ENCODE measurements around the gene ZFYVE1.
"Not testable (repeated sequence)": the region's sequence is repeated elsewhere in the genome, so short reads cannot be mapped to it uniquely, and the experiment has no call there.

ZFYVE1 gene

GRCh38 chr14:72970824-72971434 lies 56.0 kb downstream of the ZFYVE1 start:
- no peak overlapping the region for H3K27ac ChIP-seq
- no peak overlapping the region for H3K9ac ChIP-seq (ENCODE audit: insufficient read length)
- no peak overlapping the region for H3K4me3 ChIP-seq
- no peak for TF ChIP-seq FOXP2 (optimal IDR thresholded peaks at IDR 0.05; ENCODE audit: control extremely low read depth, extremely low read length, insufficient read depth)
- no peak for TF ChIP-seq EZH2 (IDR thresholded peaks at IDR 0.05)
- no peak for TF ChIP-seq POLR2AphosphoS5 (IDR thresholded peaks at IDR 0.05; ENCODE audit: borderline replicate concordance, low read depth, low read length)
- H3K9me3 ChIP-seq (ENCODE audit: low read depth, low read length): no peaks in the 10 kb centered on the region
- no peak for DNase-seq (ENCODE audit: low read depth, low spot score)
- H3K36me3 ChIP-seq (ENCODE audit: insufficient read depth, low read length): no peaks in the 10 kb centered on the region; the same call in 1 of the 2 replicates

GRCh38 chr14:72970058-72970630 lies 56.8 kb downstream of the ZFYVE1 start:
- H3K27ac ChIP-seq: no peak overlapping the region
- TF ChIP-seq FOXP2 (optimal IDR thresholded peaks at IDR 0.05; ENCODE audit: control extremely low read depth, extremely low read length, insufficient read depth): no peak
- no peak for TF ChIP-seq EZH2 (IDR thresholded peaks at IDR 0.05)
- no peak for TF ChIP-seq POLR2AphosphoS5 (IDR thresholded peaks at IDR 0.05; ENCODE audit: borderline replicate concordance, low read depth, low read length)
- no peak overlapping the region for H3K9ac ChIP-seq (ENCODE audit: insufficient read length)
- no peaks in the 10 kb centered on the region for H3K9me3 ChIP-seq (ENCODE audit: low read depth, low read length)
- no peak overlapping the region for H3K4me3 ChIP-seq
- H3K36me3 ChIP-seq (ENCODE audit: insufficient read depth, low read length): no peaks in the 10 kb centered on the region; the same call in 1 of the 2 replicates
- DNase-seq (ENCODE audit: low read depth, low spot score): no peak

GRCh38 chr14:72968316-72968715 lies 58.6 kb downstream of the ZFYVE1 start:
- H3K27ac ChIP-seq: no peak overlapping the region
- TF ChIP-seq EZH2 (IDR thresholded peaks at IDR 0.05) (no peak), POLR2AphosphoS5 (IDR thresholded peaks at IDR 0.05; ENCODE audit: borderline replicate concordance, low read depth, low read length) (no peak), FOXP2 (optimal IDR thresholded peaks at IDR 0.05; ENCODE audit: control extremely low read depth, extremely low read length, insufficient read depth) (no peak)
- H3K4me3 ChIP-seq: no peak overlapping the region
- no peak for DNase-seq (ENCODE audit: low read depth, low spot score)
- H3K9ac ChIP-seq (ENCODE audit: insufficient read length): no peak overlapping the region
- H3K9me3 ChIP-seq (ENCODE audit: low read depth, low read length): no peaks in the 10 kb centered on the region
- H3K36me3 ChIP-seq (ENCODE audit: insufficient read depth, low read length): no peaks in the 10 kb centered on the region; the same call in 1 of the 2 replicates

GRCh38 chr14:72966038-72966437 lies 60.9 kb downstream of the ZFYVE1 start:
- DNase-seq (ENCODE audit: low read depth, low spot score): no peak
- TF ChIP-seq POLR2AphosphoS5 (IDR thresholded peaks at IDR 0.05; ENCODE audit: borderline replicate concordance, low read depth, low read length) (no peak), FOXP2 (optimal IDR thresholded peaks at IDR 0.05; ENCODE audit: control extremely low read depth, extremely low read length, insufficient read depth) (no peak), EZH2 (IDR thresholded peaks at IDR 0.05) (no peak)
- Histone ChIP-seq H3K27ac (no peak overlapping the region), H3K9ac (ENCODE audit: insufficient read length) (no peak overlapping the region), H3K36me3 (ENCODE audit: insufficient read depth, low read length) (0 out of 2 replicates have a peak, but pooled peaks cover 4% of the 10 kb centered on the region), H3K9me3 (ENCODE audit: low read depth, low read length) (no peaks in the 10 kb centered on the region), H3K4me3 (no peak overlapping the region)

GRCh38 chr14:72965249-72965648 lies 61.7 kb downstream of the ZFYVE1 start:
- H3K9me3 ChIP-seq (ENCODE audit: low read depth, low read length): no peaks in the 10 kb centered on the region
- no peak for DNase-seq (ENCODE audit: low read depth, low spot score)
- TF ChIP-seq POLR2AphosphoS5 (IDR thresholded peaks at IDR 0.05; ENCODE audit: borderline replicate concordance, low read depth, low read length) (no peak), FOXP2 (optimal IDR thresholded peaks at IDR 0.05; ENCODE audit: control extremely low read depth, extremely low read length, insufficient read depth) (no peak), EZH2 (IDR thresholded peaks at IDR 0.05) (no peak)
- H3K36me3 ChIP-seq (ENCODE audit: insufficient read depth, low read length): 0 out of 2 replicates have a peak, but pooled peaks cover 4% of the 10 kb centered on the region
- H3K9ac ChIP-seq (ENCODE audit: insufficient read length): no peak overlapping the region
- no peak overlapping the region for H3K4me3 ChIP-seq
- H3K27ac ChIP-seq: no peak overlapping the region

GRCh38 chr14:72962829-72963312 lies 64.0 kb downstream of the ZFYVE1 start:
- H3K27ac ChIP-seq: no peak overlapping the region
- DNase-seq (ENCODE audit: low read depth, low spot score): no peak

GRCh38 chr14:72962336-72962754 lies 64.6 kb downstream of the ZFYVE1 start:
- not testable (repeated sequence) for H3K27ac ChIP-seq; H3K4me3 ChIP-seq; H3K9ac ChIP-seq (ENCODE audit: insufficient read length); H3K9me3 ChIP-seq (ENCODE audit: low read depth, low read length); DNase-seq (ENCODE audit: low read depth, low spot score)
- H3K36me3 ChIP-seq (ENCODE audit: insufficient read depth, low read length): peaks cover 24% of the 10 kb centered on the region; the same call in 1 of the 2 replicates

More at GRCh38 chr14:72962829-72963312, 64.0 kb downstream of the ZFYVE1 start:
- TF ChIP-seq FOXP2 (optimal IDR thresholded peaks at IDR 0.05; ENCODE audit: control extremely low read depth, extremely low read length, insufficient read depth) (no peak), EZH2 (IDR thresholded peaks at IDR 0.05) (no peak)
- H3K36me3 ChIP-seq (ENCODE audit: insufficient read depth, low read length): peaks cover 21% of the 10 kb centered on the region; the same call in 1 of the 2 replicates
- H3K4me3 ChIP-seq: no peak overlapping the region
- H3K9ac ChIP-seq (ENCODE audit: insufficient read length): no peak overlapping the region
- H3K9me3 ChIP-seq (ENCODE audit: low read depth, low read length): no peaks in the 10 kb centered on the region

GRCh38 chr14:72961579-72962335 lies 65.1 kb downstream of the ZFYVE1 start:
- Histone ChIP-seq H3K27ac (no peak overlapping the region), H3K9me3 (ENCODE audit: low read depth, low read length) (no peaks in the 10 kb centered on the region), H3K4me3 (no peak overlapping the region), H3K9ac (ENCODE audit: insufficient read length) (no peak overlapping the region), H3K36me3 (ENCODE audit: insufficient read depth, low read length) (peaks cover 27% of the 10 kb centered on the region; the same call in 1 of the 2 replicates)
- no peak for DNase-seq (ENCODE audit: low read depth, low spot score)
- TF ChIP-seq POLR2AphosphoS5 (IDR thresholded peaks at IDR 0.05; ENCODE audit: borderline replicate concordance, low read depth, low read length): no peak
- TF ChIP-seq EZH2 (IDR thresholded peaks at IDR 0.05): no peak
- TF ChIP-seq FOXP2 (optimal IDR thresholded peaks at IDR 0.05; ENCODE audit: control extremely low read depth, extremely low read length, insufficient read depth): no peak

- not testable (repeated sequence) for DNase-seq (ENCODE audit: low read depth, low spot score); H3K27ac ChIP-seq; H3K4me3 ChIP-seq; H3K9me3 ChIP-seq (ENCODE audit: low read depth, low read length); H3K9ac ChIP-seq (ENCODE audit: insufficient read length)
- peaks cover 32% of the 10 kb centered on the region; the same call in 1 of the 2 replicates for H3K36me3 ChIP-seq (ENCODE audit: insufficient read depth, low read length)
Observed at GRCh38 chr14:72961016-72961415, 65.9 kb downstream of the ZFYVE1 start.
